Measurements from ENCODE around the gene GALNTL6. TPM values are rescaled to one million over a fixed set of nuclear protein-coding genes. Genes with fewer than 3 reads are reported as not detected.

Gene GALNTL6
- total and polyA plus RNA-seq, 9 of the 15 experiments (the other 6 are each of a cell fraction or from before 2014, with no cell fraction given), result 0.18 to 0.50 (median 0.29) TPM

DNA sequence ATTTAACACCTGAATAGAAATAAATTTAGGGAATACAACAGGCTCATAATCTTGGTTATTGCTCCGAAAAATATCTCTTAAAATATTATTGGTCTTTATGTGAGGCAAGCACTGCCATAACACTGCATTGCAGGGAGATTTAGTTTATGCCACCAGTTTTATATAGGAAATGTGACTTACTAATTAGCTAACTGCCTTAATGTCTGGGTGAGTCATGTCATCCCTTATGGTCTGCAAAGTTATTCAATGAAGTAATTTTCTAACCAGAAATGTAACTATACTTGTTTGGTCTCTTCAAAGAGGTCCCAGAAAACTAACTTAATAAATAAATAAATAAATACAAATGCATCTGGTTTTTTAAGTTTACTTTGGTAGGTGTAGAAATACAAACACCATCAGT, 597.2 kb downstream of the GALNTL6 start:
- intact Hi-C loops (cut with micrococcal nuclease) (no loop called here), in situ Hi-C loops (cut with MboI) (no loop called here)
- Histone ChIP-seq H3K9me1 (ENCODE audit: control insufficient read depth, insufficient read depth, low read length) (no peaks in the 10 kb centered on the region), H3K4me3 (no peak overlapping the region), H3K79me2 (ENCODE audit: control insufficient read depth, insufficient read depth, low read length) (no peaks in the 10 kb centered on the region), H3K9ac (ENCODE audit: insufficient read depth in 1 of 2, low read depth in 2 of 2, low read length in 2 of 2) (no peak overlapping the region), H3K4me2 (ENCODE audit: insufficient read depth, low read length) (no peak overlapping the region), H3K36me3 (ENCODE audit: control insufficient read depth, insufficient read depth, low read length) (no peaks in the 10 kb centered on the region), H3K27ac (ENCODE audit: extremely low read depth, low read depth, low read length) (no peak overlapping the region), H3K27me3 (ENCODE audit: control insufficient read depth in 2 of 2, insufficient read depth in 2 of 2, low read length in 2 of 2) (no peaks in the 10 kb centered on the region), H4K20me1 (replicated peaks; ENCODE audit: control insufficient read depth, insufficient read depth, low read length) (no peaks in the 10 kb centered on the region), H3K4me1 (replicated peaks in 1 of 2; ENCODE audit: control insufficient read depth in 2 of 2, insufficient read depth in 2 of 2, low read length in 2 of 2) (no peaks in the 10 kb centered on the region), H2AFZ (ENCODE audit: low read depth, low read length) (no peak overlapping the region), H3K9me3 (replicated peaks; ENCODE audit: control insufficient read depth, insufficient read depth, low read depth, low read length) (no peaks in the 10 kb centered on the region)
- ATAC-seq (no peak), DNase-seq (ENCODE audit: extremely low read depth in 1 of 4, low spot score in 3 of 4) (no peak), FAIRE-seq (no peak)
- ChIA-PET CTCF (ENCODE audit: low intra/inter-chr PET ratio) (no interaction called here), POLR2A (no interaction called here)
- 0% methylated on average over 1 of the region's 1 CpG for WGBS (ENCODE audit: insufficient coverage, low coverage, missing lambda C conversion rate)
- no TSS peak for BruUV-seq (replicated peaks)
- TF ChIP-seq ZSCAN29 (IDR thresholded peaks at IDR 0.05), result no peak
- no peak for TF ChIP-seq CCNT2 (IDR thresholded peaks at IDR 0.05; ENCODE audit: borderline replicate concordance, extremely low read depth, insufficient read length, low read depth, low read length)
- no peak for TF ChIP-seq FOXK2 (conservative IDR thresholded peaks at IDR 0.05 in 1 of 2, IDR thresholded peaks at IDR 0.05 in 1 of 2; ENCODE audit: low read depth in 2 of 2)
- TF ChIP-seq RBFOX2 (IDR thresholded peaks at IDR 0.05; ENCODE audit: low read depth, low read length), result no peak
- TF ChIP-seq FUS (optimal IDR thresholded peaks at IDR 0.05; ENCODE audit: low read depth, low read length), result no peak
- TF ChIP-seq MAZ (CRISPR knock-in tag; conservative IDR thresholded peaks at IDR 0.05 in 1 of 2, IDR thresholded peaks at IDR 0.05 in 1 of 2), result no peak
- no peak for TF ChIP-seq SMAD1 (IDR thresholded peaks at IDR 0.05; ENCODE audit: low read depth, low read length, partially characterized antibody)
- TF ChIP-seq, protein P1, sequence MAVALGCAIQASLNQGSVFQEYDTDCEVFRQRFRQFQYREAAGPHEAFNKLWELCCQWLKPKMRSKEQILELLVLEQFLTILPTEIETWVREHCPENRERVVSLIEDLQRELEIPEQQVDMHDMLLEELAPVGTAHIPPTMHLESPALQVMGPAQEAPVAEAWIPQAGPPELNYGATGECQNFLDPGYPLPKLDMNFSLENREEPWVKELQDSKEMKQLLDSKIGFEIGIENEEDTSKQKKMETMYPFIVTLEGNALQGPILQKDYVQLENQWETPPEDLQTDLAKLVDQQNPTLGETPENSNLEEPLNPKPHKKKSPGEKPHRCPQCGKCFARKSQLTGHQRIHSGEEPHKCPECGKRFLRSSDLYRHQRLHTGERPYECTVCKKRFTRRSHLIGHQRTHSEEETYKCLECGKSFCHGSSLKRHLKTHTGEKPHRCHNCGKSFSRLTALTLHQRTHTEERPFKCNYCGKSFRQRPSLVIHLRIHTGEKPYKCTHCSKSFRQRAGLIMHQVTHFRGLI (CRISPR knock-in tag; IDR thresholded peaks at IDR 0.05), result no peak
- no peak for TF ChIP-seq ZNF79 (CRISPR knock-in tag; IDR thresholded peaks at IDR 0.05; ENCODE audit: low read depth)

Measured in K562 (cell line).